GM19452 (cell line): ENCODE measurements around the gene KY.

Experiments used
- ATAC-seq: cut with Tn5 transposase; IDR thresholded peaks from one replicate; pipeline ENCODE4 v1.9.1; 2021; ENCODE audit not compliant: unreplicated experiment

Gene KY

GRCh38 chr3:134564991-134565390 is 85.8 kb downstream of the KY start:
- ATAC-seq: no peak

GRCh38 chr3:134563601-134564000 is 87.2 kb downstream of the KY start:
- no peak for ATAC-seq

- ATAC-seq: no peak
These were observed 88.8 kb downstream of the KY start for GRCh38 chr3:134562055-134562454.

- ATAC-seq: no peak
These were observed 91.2 kb downstream of the KY start for GRCh38 chr3:134559591-134559990.
